Prostate gland (tissue), 2 donors: ENCODE results near the gene TBL3.

ENCODE experiments used
- POLR2A ChIP-seq: fragments of 450-650 bp; IDR thresholded peaks from one replicate; pipeline ENCODE4 v1.6.1; 2016; ENCODE audit warnings: antibody characterized with exemption, mild to moderate bottlenecking
- POLR2AphosphoS5 ChIP-seq: sonication (generic); formaldehyde crosslinking; IDR thresholded peaks from one replicate; pipeline ENCODE4 v1.6.1; 2017; ENCODE audit warnings: antibody characterized with exemption
- TF ChIP-seq, protein P1 (sequence below), 4 experiments: fragments of 200-600 bp in 2 of 4; fragments of 450-650 bp in 2 of 4; sonication (generic) in 2 of 4; IDR thresholded peaks; 1 replicate in 3 of 4; 2 replicates in 1 of 4; pipeline ENCODE4 v1.5.1; 2016 to 2019; ENCODE audit warnings: antibody characterized with exemption in 4 of 4, mild to moderate bottlenecking in 2 of 4, moderate library complexity in 2 of 4

DNA sequence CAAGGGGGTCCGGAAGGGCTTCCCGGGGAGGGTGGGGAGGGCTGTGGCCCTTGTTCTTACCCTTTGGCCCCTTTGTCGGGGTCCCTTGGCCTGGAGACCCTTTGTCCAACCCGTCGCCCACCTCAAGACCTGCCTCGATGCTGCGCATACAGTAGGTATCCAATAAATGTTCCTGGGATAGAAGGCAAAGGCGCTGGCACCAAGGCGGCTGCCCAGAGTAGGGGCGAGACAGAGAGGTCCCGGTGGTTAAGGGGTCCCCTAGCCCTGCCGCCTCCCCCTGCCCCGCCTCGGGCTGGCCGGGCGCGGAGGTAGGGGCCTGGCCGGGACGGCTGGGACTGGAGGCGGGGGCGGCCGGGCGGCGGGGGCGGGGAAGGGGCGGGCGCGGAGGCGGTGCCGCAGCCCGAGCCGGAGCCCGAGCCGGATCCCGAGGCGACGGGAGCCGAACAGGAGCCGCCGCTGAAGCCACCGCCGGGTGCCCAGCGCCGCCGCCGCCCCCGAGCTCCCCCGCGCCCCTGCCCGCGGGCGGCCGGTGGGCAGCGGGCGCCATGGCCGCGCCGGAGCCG lies 54.7 kb downstream of the TBL3 start, which contains the start of gene NHERF2:
- TF ChIP-seq, protein P1, sequence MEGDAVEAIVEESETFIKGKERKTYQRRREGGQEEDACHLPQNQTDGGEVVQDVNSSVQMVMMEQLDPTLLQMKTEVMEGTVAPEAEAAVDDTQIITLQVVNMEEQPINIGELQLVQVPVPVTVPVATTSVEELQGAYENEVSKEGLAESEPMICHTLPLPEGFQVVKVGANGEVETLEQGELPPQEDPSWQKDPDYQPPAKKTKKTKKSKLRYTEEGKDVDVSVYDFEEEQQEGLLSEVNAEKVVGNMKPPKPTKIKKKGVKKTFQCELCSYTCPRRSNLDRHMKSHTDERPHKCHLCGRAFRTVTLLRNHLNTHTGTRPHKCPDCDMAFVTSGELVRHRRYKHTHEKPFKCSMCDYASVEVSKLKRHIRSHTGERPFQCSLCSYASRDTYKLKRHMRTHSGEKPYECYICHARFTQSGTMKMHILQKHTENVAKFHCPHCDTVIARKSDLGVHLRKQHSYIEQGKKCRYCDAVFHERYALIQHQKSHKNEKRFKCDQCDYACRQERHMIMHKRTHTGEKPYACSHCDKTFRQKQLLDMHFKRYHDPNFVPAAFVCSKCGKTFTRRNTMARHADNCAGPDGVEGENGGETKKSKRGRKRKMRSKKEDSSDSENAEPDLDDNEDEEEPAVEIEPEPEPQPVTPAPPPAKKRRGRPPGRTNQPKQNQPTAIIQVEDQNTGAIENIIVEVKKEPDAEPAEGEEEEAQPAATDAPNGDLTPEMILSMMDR (IDR thresholded peaks at IDR 0.05), result no peak
- TF ChIP-seq POLR2AphosphoS5, result no peak
- no peak for TF ChIP-seq POLR2A
